ENCODE measurements around the gene MOSPD3. TPM values are rescaled to one million over a fixed set of nuclear protein-coding genes. Genes with fewer than 3 reads are reported as not detected.

The MOSPD3 gene
- total and polyA plus RNA-seq, 2 experiments from 2014 or later, result 15.3 to 23.5 TPM

- Histone ChIP-seq H3K4me2 (peak overlapping the region; percentile 86), H3K27ac (ENCODE audit: low read depth) (peak overlapping the region; percentile 99; the same call in 1 of the 2 replicates), H3K36me3 (ENCODE audit: insufficient read depth) (0 out of 2 replicates have a peak, but pooled peaks cover 4% of the 10 kb centered on the region), H3K9me2 (ENCODE audit: insufficient read depth) (no peaks in the 10 kb centered on the region), H3F3A (replicated peaks; ENCODE audit: low read depth) (peaks cover 20% of the 10 kb centered on the region), H3K79me2 (replicated peaks; ENCODE audit: insufficient read depth) (peaks cover 21% of the 10 kb centered on the region), H3K27me3 (ENCODE audit: insufficient read depth) (peaks cover 8% of the 10 kb centered on the region; the same call in 1 of the 2 replicates), H3K4me3 (peak overlapping the region; percentile 98), H3K4me1 (ENCODE audit: insufficient read depth) (peaks cover 21% of the 10 kb centered on the region), H2AFZ (no peak overlapping the region), H4K20me1 (replicated peaks; ENCODE audit: insufficient read depth) (peaks cover 8% of the 10 kb centered on the region; the same call in 1 of the 2 replicates)
- Mint-ChIP-seq H3K9me3 (no peaks in the 10 kb centered on the region), H3K36me3 (ENCODE audit: low read depth) (no peaks in the 10 kb centered on the region; the same call in 1 of the 3 replicates), H3K27me3 (ENCODE audit: insufficient read depth, low read depth, poor library complexity) (peaks cover 27% of the 10 kb centered on the region), H3K27ac (peak overlapping the region; percentile 97), H3K4me1 (peaks cover 31% of the 10 kb centered on the region), H3K4me3 (peak overlapping the region; percentile 91)
- TF ChIP-seq ZNF114 (CRISPR knock-in tag; IDR thresholded peaks at IDR 0.05) (no peak), CREB1 (CRISPR knock-in tag; IDR thresholded peaks at IDR 0.05; ENCODE audit: low read depth) (no peak)
- no peak for DNase-seq (ENCODE audit: low spot score)
- ATAC-seq, result no peak
Observed at GRCh38 chr7:100584054-100584682, 28.2 kb upstream of the MOSPD3 start.

DNA sequence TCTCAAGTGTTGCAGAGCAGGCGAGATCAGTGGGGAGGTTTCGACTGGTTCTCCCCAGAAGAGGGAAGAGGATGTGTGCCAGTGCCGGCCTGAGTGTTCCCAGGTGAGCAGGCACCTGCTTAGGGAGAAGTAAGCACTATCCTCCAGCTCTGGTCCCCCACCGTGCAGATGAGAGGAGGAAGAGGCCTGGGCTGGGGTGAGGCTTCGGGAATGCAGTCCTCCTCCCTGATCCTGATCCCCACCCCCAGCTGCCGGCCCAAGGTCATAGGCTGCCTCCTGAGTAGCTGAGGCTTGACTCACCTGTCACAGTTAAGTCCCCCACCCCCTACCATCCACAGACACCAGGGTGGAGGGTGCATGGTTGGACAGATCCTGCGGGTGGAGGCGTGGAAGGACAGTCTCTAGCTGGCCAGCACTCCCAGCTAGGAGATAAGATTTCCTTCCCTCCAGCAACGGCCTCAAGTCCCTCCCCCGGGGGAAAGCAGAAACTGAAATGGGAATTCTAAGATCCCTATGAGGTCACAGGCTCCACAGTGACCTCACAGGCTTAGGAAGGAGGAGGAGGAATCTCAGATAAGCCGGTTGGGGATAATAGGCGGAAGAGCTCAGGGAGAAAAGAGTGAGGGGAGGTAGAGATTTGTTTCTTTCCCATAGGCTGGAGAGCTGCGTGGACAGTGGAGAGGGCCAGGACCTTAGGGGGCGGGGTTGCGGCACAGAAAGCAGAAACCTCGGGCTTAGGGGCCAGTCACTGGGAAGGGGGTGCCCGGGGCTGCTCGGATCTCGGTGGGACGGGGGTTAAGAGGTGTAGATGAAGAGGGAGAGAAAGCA is 27.4 kb upstream of the MOSPD3 start:
- H3K27ac ChIP-seq (ENCODE audit: low read depth), result peak overlapping the region; percentile 99
- peak overlapping the region; percentile 87; the same call in 1 of the 2 replicates for H2AFZ ChIP-seq
- DNase-seq (ENCODE audit: low spot score), result peak; percentile 80
- no peaks in the 10 kb centered on the region for H3K9me2 ChIP-seq (ENCODE audit: insufficient read depth)
- peak; percentile 11 for ATAC-seq
- H3K36me3 Mint-ChIP-seq (ENCODE audit: low read depth), result no peaks in the 10 kb centered on the region; the same call in 2 of the 3 replicates
- peak; percentile 87 for TF ChIP-seq CREB1 (CRISPR knock-in tag; IDR thresholded peaks at IDR 0.05; ENCODE audit: low read depth)
- TF ChIP-seq, protein P1, sequence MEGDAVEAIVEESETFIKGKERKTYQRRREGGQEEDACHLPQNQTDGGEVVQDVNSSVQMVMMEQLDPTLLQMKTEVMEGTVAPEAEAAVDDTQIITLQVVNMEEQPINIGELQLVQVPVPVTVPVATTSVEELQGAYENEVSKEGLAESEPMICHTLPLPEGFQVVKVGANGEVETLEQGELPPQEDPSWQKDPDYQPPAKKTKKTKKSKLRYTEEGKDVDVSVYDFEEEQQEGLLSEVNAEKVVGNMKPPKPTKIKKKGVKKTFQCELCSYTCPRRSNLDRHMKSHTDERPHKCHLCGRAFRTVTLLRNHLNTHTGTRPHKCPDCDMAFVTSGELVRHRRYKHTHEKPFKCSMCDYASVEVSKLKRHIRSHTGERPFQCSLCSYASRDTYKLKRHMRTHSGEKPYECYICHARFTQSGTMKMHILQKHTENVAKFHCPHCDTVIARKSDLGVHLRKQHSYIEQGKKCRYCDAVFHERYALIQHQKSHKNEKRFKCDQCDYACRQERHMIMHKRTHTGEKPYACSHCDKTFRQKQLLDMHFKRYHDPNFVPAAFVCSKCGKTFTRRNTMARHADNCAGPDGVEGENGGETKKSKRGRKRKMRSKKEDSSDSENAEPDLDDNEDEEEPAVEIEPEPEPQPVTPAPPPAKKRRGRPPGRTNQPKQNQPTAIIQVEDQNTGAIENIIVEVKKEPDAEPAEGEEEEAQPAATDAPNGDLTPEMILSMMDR (conservative IDR thresholded peaks at IDR 0.05; ENCODE audit: low read depth in 2 of 2), result no peak
- peaks cover 38% of the 10 kb centered on the region for H3K4me1 Mint-ChIP-seq
- 0 out of 2 replicates have a peak, but pooled peaks cover 4% of the 10 kb centered on the region for H3K36me3 ChIP-seq (ENCODE audit: insufficient read depth)
- no peaks in the 10 kb centered on the region for H3K9me3 Mint-ChIP-seq
- peak overlapping the region; percentile 91 for H3K4me3 Mint-ChIP-seq
- peak overlapping the region; percentile 97 for H3K27ac Mint-ChIP-seq
- peaks cover 30% of the 10 kb centered on the region for H3K27me3 Mint-ChIP-seq (ENCODE audit: insufficient read depth, low read depth, poor library complexity)
- H4K20me1 ChIP-seq (replicated peaks; ENCODE audit: insufficient read depth), result peaks cover 8% of the 10 kb centered on the region; the same call in 1 of the 2 replicates
- H3F3A ChIP-seq (replicated peaks; ENCODE audit: low read depth), result peaks cover 20% of the 10 kb centered on the region
- peaks cover 12% of the 10 kb centered on the region; the same call in 1 of the 2 replicates for H3K27me3 ChIP-seq (ENCODE audit: insufficient read depth)
- peak overlapping the region; percentile 98 for H3K4me3 ChIP-seq
- peaks cover 21% of the 10 kb centered on the region for H3K79me2 ChIP-seq (replicated peaks; ENCODE audit: insufficient read depth)
- H3K4me1 ChIP-seq (ENCODE audit: insufficient read depth), result peaks cover 28% of the 10 kb centered on the region
- peak overlapping the region; percentile 86 for H3K4me2 ChIP-seq

Measured in GM23338 (cell line).